Body of pancreas (tissue), 4 donors: ENCODE results near the gene AURKA.

Source experiments
- CTCF ChIP-seq, 7 experiments: fragments of 450-650 bp in 4 of 7; fragments of 200-600 bp in 3 of 7; sonication (generic) in 3 of 7; IDR thresholded peaks; one replicate each; pipeline ENCODE4 v1.5.1; 2016 to 2019; ENCODE audit warnings: antibody characterized with exemption in 7 of 7
- POLR2A ChIP-seq, 3 donors: fragments of 450-650 bp; IDR thresholded peaks; one replicate each; pipeline ENCODE4 v1.6.1; 2016; ENCODE audit warnings: antibody characterized with exemption in 3 of 3, mild to moderate bottlenecking in 2 of 3

DNA sequence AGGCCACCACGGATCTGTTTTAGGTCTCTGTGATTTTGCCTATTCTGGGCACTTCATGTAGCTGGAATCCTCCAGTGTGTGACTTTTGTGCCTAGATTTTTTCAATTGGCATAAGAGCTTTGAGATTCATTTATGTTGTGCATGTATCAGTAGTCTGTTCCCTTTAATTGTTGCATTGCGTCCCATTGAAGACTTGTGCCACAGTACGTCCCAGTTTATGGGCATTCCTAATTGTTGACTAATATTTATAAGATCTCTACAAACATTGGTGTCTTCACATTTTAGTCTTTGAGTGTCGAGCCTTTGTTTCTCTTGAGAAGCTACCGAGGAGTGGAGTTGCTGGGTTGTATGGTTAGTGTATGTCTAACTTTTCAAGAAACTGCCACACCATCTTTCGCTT lies 33.9 kb downstream of the AURKA start:
- no peak for TF ChIP-seq POLR2A (IDR thresholded peaks at IDR 0.05)
- TF ChIP-seq CTCF (IDR thresholded peaks at IDR 0.05), result no peak
